Fibroblast of the aortic adventitia (primary cell): ENCODE measurements around the gene TMC6. TPM values are rescaled to one million over a fixed set of nuclear protein-coding genes. Genes with fewer than 3 reads are reported as not detected.

Experiments used
- DNase-seq: peaks from one replicate; pipeline ENCODE4 v3.0.0-alpha.2; 2010; ENCODE audit warnings: low read depth
- H3K4me3 ChIP-seq: 2 replicates; pipeline ENCODE4 v1.5.1; 2011; ENCODE audit warnings: low read depth, mild to moderate bottlenecking, control low read depth, low read length, moderate library complexity
- total RNA-seq: library from RNA; depleted of rRNA; stranded (reverse); fragments of >200 nt; gene quantifications from 2 replicates; pipeline ENCODE4 v1.2.3, GENCODE V29; 2012; ENCODE audit warnings: low replicate concordance
- TF ChIP-seq, protein P1 (sequence below): IDR thresholded peaks from 2 replicates; pipeline ENCODE4 v1.5.1; 2011; ENCODE audit warnings: mild to moderate bottlenecking, low read length, control low read depth, inconsistent platforms; ENCODE audit not compliant: insufficient read depth

The TMC6 gene
- total RNA-seq, 1 donor = not detected

DNA sequence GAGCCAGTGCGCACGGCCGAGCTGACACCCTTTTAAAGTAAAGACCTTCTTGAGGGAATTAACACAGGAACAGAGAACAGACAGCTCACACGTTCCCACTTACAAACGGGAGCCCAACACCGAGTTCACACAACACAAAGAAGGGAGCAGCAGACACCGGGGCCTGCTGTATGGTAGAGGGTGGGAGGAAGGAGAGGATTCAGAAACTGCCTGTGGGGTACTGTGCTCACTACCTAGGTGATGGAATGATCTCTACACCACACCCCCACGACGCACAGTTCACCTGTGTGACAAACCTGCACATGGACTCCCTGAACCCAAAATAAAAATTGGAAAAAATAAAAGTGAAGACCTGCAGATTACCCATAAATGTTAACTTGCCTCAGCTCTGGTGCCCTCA, 32.5 kb downstream of the TMC6 start:
- no peak overlapping the region for H3K4me3 ChIP-seq
- no peak for DNase-seq
- TF ChIP-seq, protein P1, sequence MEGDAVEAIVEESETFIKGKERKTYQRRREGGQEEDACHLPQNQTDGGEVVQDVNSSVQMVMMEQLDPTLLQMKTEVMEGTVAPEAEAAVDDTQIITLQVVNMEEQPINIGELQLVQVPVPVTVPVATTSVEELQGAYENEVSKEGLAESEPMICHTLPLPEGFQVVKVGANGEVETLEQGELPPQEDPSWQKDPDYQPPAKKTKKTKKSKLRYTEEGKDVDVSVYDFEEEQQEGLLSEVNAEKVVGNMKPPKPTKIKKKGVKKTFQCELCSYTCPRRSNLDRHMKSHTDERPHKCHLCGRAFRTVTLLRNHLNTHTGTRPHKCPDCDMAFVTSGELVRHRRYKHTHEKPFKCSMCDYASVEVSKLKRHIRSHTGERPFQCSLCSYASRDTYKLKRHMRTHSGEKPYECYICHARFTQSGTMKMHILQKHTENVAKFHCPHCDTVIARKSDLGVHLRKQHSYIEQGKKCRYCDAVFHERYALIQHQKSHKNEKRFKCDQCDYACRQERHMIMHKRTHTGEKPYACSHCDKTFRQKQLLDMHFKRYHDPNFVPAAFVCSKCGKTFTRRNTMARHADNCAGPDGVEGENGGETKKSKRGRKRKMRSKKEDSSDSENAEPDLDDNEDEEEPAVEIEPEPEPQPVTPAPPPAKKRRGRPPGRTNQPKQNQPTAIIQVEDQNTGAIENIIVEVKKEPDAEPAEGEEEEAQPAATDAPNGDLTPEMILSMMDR = no peak

DNA sequence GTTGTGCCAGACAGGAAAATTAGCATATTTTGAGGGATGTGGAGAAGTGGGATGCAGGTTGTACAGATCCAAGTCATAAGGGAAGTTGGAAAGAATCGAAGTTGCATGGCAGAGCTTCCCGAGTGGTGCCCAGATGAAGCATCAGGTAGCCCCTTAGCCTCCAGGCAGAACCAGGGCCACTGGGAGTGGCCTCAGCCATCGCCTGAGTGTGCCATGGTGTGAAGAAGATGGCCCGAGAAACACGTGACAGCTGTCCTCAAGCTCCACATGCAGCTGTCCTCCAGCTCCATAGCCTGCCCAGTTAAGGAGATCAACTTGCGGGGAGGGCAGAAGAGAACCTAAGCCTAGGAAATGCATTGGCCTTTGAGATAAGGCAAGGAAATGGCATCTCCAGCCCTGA, 33.5 kb downstream of the TMC6 start:
- H3K4me3 ChIP-seq = no peak overlapping the region

DNA sequence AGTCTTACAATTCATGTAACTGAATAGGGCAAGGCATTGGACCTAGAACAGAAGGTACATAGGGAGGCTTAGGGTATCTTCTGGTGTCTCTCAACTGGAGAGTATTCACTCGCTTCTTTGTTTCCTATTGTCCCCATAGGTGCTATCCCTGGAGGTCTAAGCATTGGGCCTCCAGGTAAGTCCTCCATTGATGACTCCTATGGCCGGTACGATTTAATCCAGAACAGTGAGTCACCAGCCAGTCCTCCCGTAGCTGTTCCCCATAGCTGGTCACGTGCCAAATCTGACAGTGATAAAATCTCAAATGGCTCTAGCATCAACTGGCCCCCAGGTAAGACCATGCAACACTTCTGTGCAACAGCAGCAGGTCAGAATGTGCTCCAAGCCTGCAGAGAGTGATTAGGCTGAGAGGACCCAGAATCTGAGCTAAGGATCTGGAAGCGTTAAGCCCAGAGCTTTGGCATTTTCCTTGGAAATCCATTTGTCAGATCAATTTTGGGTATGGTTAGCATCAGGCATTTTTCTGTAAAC, 35.7 kb downstream of the TMC6 start:
- TF ChIP-seq, protein P1 = no peak
- no peak overlapping the region for H3K4me3 ChIP-seq
- no peak for DNase-seq

More for the DNA sequence above, 33.5 kb downstream of the TMC6 start:
- TF ChIP-seq, protein P1 = no peak
- DNase-seq = no peak

DNA sequence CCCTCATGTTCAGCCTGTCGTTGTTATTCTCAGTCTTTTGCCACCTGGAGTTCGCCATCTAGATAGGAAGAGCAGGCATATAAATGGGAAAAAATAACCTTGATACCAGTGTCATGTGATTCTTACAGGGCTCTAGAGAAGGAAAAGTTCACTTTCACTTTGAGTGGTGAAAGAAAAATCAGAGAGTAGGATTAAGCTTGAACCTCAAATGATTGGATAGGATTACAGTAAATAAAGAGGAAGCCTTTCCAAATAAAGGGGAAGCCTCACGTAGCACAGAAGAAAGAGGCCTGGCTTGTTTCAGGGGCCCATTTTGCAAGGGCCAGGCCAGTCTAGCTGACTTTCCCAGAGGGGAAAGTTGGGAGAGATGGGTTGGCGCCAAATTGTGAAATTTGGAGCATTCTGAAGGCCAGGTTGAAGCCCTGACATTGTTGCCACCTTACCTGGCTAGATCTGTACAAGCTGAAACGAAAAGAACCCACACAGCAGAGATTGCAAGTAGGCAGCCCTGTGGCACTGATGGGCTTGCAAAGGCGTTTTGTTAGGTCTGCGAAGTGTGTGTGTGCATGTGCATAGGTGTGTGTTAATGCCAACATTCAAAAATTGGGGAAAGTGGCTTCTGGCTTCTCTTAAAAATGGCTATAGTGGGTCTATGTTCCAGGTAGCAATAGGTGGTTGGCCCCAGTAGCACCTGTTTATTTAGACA, 38.8 kb downstream of the TMC6 start:
- no peak for DNase-seq
- no peak overlapping the region for H3K4me3 ChIP-seq
- TF ChIP-seq, protein P1 = no peak

DNA sequence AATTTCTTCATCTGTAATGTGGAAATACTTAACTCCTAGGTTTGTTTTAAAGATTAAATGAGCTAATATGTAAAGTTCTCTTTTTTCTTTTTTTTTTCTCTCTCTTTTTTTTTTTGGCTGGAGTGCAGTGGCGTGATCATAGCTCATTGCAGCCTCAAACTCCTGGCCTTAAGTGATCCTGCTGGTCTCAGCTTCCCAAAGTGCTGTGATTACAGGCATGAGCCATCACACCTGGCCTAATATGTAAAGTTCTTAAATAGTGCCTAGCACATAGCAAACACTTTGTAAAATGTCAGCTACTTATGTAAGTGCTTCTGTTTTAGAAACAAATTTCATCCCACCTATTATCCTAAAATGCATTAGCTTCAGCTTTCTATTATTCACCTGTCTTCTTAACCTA, 40.0 kb downstream of the TMC6 start:
- DNase-seq = no peak
- H3K4me3 ChIP-seq = no peak overlapping the region
- TF ChIP-seq, protein P1 = no peak

DNA sequence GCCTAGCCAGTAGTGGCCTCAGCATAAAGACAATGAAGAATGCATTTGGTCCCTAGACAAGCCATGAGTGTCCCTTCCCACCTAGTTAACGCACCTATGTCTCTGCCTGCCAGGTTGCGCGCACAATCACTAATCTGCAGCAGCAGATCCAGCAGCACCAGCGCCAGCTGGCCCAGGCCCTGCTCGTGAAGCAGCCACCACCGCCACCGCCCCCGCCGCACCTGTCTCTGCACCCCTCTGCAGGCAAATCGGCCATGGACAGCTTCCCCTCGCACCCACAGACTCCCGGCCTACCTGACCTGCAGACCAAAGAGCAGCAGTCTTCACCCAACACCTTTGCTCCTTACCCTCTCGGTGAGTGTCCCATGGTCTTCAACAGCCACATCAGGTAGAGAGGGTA, 41.8 kb downstream of the TMC6 start:
- DNase-seq = no peak

More for the DNA sequence above, 41.8 kb downstream of the TMC6 start:
- TF ChIP-seq, protein P1 = no peak
- no peak overlapping the region for H3K4me3 ChIP-seq
